COLO668 (cell line): Measurements from ENCODE around the gene PAEP.

ENCODE experiments used
- DNase-seq: peaks from one replicate; lab custom pipeline; 2025; ENCODE audit not compliant: unreplicated experiment; lab: John Stamatoyannopoulos, UW

Gene PAEP

GRCh38 chr9:135612981-135613910, 51.7 kb downstream of the PAEP start:
- DNase-seq, result no peak

GRCh38 chr9:135613946-135614805, 52.6 kb downstream of the PAEP start:
- DNase-seq, result no peak

- no peak for DNase-seq
Observed at GRCh38 chr9:135614821-135615665, 53.5 kb downstream of the PAEP start.

GRCh38 chr9:135615666-135616618, 54.4 kb downstream of the PAEP start:
- DNase-seq, result no peak
